ENCODE data around the gene KIAA1191. TPM values are rescaled to one million over a fixed set of nuclear protein-coding genes. Genes with fewer than 3 reads are reported as not detected.
"Not testable (repeated sequence)": the region's sequence is repeated elsewhere in the genome, so short reads cannot be mapped to it uniquely, and the experiment has no call there.

Gene KIAA1191
- total RNA-seq, 1 donor from 2014 or later: 82.2 TPM

- intact Hi-C loops (cut with micrococcal nuclease): no loop called here
- DNase-seq (no peak), ATAC-seq (no peak)
Observed at GRCh38 chr5:176337913-176338312, 23.7 kb downstream of the KIAA1191 start.

GRCh38 chr5:176334031-176334770 lies 27.4 kb downstream of the KIAA1191 start:
- ATAC-seq (no peak), DNase-seq (no peak)
- intact Hi-C loops (cut with micrococcal nuclease): no loop called here

GRCh38 chr5:176320577-176320976 lies 41.0 kb downstream of the KIAA1191 start:
- no peak for ATAC-seq
- intact Hi-C loops (cut with micrococcal nuclease): no loop called here
- DNase-seq: no peak

- DNase-seq (no peak), ATAC-seq (no peak)
- intact Hi-C loops (cut with micrococcal nuclease): no loop called here
Observed at GRCh38 chr5:176319827-176320554, 41.6 kb downstream of the KIAA1191 start.

GRCh38 chr5:176317534-176318374 lies 43.8 kb downstream of the KIAA1191 start:
- no peak for ATAC-seq
- intact Hi-C loops (cut with micrococcal nuclease): no loop called here
- DNase-seq: no peak

- ATAC-seq; DNase-seq; intact Hi-C loops (cut with micrococcal nuclease): not testable (repeated sequence)
Observed at GRCh38 chr5:176305356-176305755, 56.2 kb downstream of the KIAA1191 start.

Small RNAs within 50 kb of the gene (microRNA-seq; reads per million reads assigned to microRNA genes)
- 5.9 reads per million for gene MIR1271 (ENCODE audit: borderline number of aligned reads)

Other genes starting within 250 kb of the KIAA1191 start
- 6.1 TPM for gene SIMC1, start 123.3 kb downstream of the KIAA1191 start, total RNA-seq
- gene ARL10, start 3.7 kb upstream of the KIAA1191 start, total RNA-seq: 4.4 TPM
- 19.0 TPM for gene NOP16, start 26.8 kb upstream of the KIAA1191 start, total RNA-seq
- gene HIGD2A, start 27.0 kb upstream of the KIAA1191 start, total RNA-seq: 222 TPM
- gene CLTB, start 54.8 kb upstream of the KIAA1191 start, total RNA-seq: 223 TPM
- gene FAF2, start 86.6 kb upstream of the KIAA1191 start, total RNA-seq: 16.2 TPM
- gene RNF44, start 175.6 kb upstream of the KIAA1191 start, total RNA-seq: 32.4 TPM
- 0.20 TPM for gene CDHR2, start 187.6 kb upstream of the KIAA1191 start, total RNA-seq
- gene GPRIN1, start 248.4 kb upstream of the KIAA1191 start, total RNA-seq: 0.50 TPM

All from left ventricle myocardium superior (tissue), 1 donor.